GM23338 (cell line): Measurements from ENCODE around the gene ZNF451. TPM values are rescaled to one million over a fixed set of nuclear protein-coding genes. Genes with fewer than 3 reads are reported as not detected.

Experiments
- ATAC-seq: fragments of 200-7000 bp; cut with Tn5 transposase; 3 replicates; pipeline ENCODE4 v1.9.1; 2020
- DNase-seq: peaks from one replicate; pipeline ENCODE4 v3.0.0-alpha.2; 2015; ENCODE audit warnings: low spot score
- H2AFZ ChIP-seq: fragments of 200-600 bp; sonication (generic); 2 replicates; pipeline ENCODE4 v1.8.0; 2016; ENCODE audit warnings: antibody characterized with exemption, mild to moderate bottlenecking, moderate library complexity
- H3F3A ChIP-seq: fragments of 200-600 bp; sonication (generic); replicated peaks from 2 replicates; pipeline ENCODE4 v1.8.0; 2017; ENCODE audit warnings: antibody characterized with exemption, mixed run types, low read depth
- H3K27ac ChIP-seq: fragments of 200-600 bp; sonication (generic); 2 replicates; pipeline ENCODE4 v1.6.1; 2016; ENCODE audit warnings: low read depth
- H3K27me3 ChIP-seq: fragments of 200-600 bp; sonication (generic); 2 replicates; pipeline ENCODE4 v1.8.0; 2016; ENCODE audit warnings: mild to moderate bottlenecking, mixed run types, moderate library complexity; ENCODE audit not compliant: insufficient read depth
- H3K36me3 ChIP-seq: fragments of 200-600 bp; sonication (generic); 2 replicates; pipeline ENCODE4 v1.8.0; 2016; ENCODE audit warnings: mild to moderate bottlenecking; ENCODE audit not compliant: insufficient read depth
- H3K4me1 ChIP-seq: fragments of 200-600 bp; sonication (generic); 2 replicates; pipeline ENCODE4 v1.8.0; 2016; ENCODE audit warnings: mild to moderate bottlenecking, moderate library complexity; ENCODE audit not compliant: insufficient read depth
- H3K4me2 ChIP-seq: fragments of 200-600 bp; sonication (generic); 2 replicates; pipeline ENCODE4 v1.7.1; 2017; ENCODE audit warnings: mixed run types
- H3K4me3 ChIP-seq: fragments of 200-600 bp; sonication (generic); 2 replicates; pipeline ENCODE4 v1.6.1; 2016; ENCODE audit warnings: mixed run types
- H3K79me2 ChIP-seq: fragments of 200-600 bp; sonication (generic); replicated peaks from 2 replicates; pipeline ENCODE4 v1.8.0; 2017; ENCODE audit warnings: mild to moderate bottlenecking; ENCODE audit not compliant: insufficient read depth
- H3K9me2 ChIP-seq: fragments of 200-600 bp; sonication (generic); 2 replicates; pipeline ENCODE4 v1.8.0; 2017; ENCODE audit not compliant: insufficient read depth
- H4K20me1 ChIP-seq: fragments of 200-600 bp; sonication (generic); replicated peaks from 2 replicates; pipeline ENCODE4 v1.8.0; 2017; ENCODE audit warnings: mild to moderate bottlenecking; ENCODE audit not compliant: insufficient read depth
- H3K27ac Mint-ChIP-seq: 2 replicates; pipeline ENCODE4 v1.8.0; 2020; ENCODE audit warnings: inconsistent platforms, mild to moderate bottlenecking, moderate library complexity, mixed read lengths
- H3K27me3 Mint-ChIP-seq: 3 replicates; pipeline ENCODE4 v1.8.0; 2022; ENCODE audit warnings: low read depth, mild to moderate bottlenecking, moderate library complexity, mixed read lengths, inconsistent platforms; ENCODE audit not compliant: insufficient read depth, poor library complexity
- H3K36me3 Mint-ChIP-seq: 3 replicates; pipeline ENCODE4 v1.8.0; 2021; ENCODE audit warnings: low read depth, mild to moderate bottlenecking, inconsistent platforms, moderate library complexity, mixed read lengths
- H3K4me1 Mint-ChIP-seq: 3 replicates; pipeline ENCODE4 v1.8.0; 2020; ENCODE audit warnings: mild to moderate bottlenecking, inconsistent platforms, mixed read lengths
- H3K4me3 Mint-ChIP-seq: 3 replicates; pipeline ENCODE4 v1.8.0; 2021; ENCODE audit warnings: moderate library complexity, mild to moderate bottlenecking, inconsistent platforms, mixed read lengths
- H3K9me3 Mint-ChIP-seq: 3 replicates; pipeline ENCODE4 v1.8.0; 2020; ENCODE audit warnings: moderate library complexity, mild to moderate bottlenecking, inconsistent platforms, mixed read lengths
- ETS1 ChIP-seq: IDR thresholded peaks from 2 replicates; pipeline ENCODE4 v1.6.1; 2016; ENCODE audit warnings: antibody characterized with exemption
- EZH2 ChIP-seq: fragments of 200-600 bp; sonication (generic); IDR thresholded peaks from one replicate; pipeline ENCODE4 v1.8.0; 2017; ENCODE audit warnings: antibody characterized with exemption, mild to moderate bottlenecking, low read depth; ENCODE audit not compliant: unreplicated experiment
- EZH2phosphoT487 ChIP-seq: fragments of 200-600 bp; sonication (generic); IDR thresholded peaks from one replicate; pipeline ENCODE4 v1.8.1; 2018; ENCODE audit warnings: antibody characterized with exemption; ENCODE audit not compliant: unreplicated experiment
- JUNB ChIP-seq: IDR thresholded peaks from one replicate; pipeline ENCODE4 v1.6.1; 2016; ENCODE audit warnings: antibody characterized with exemption; ENCODE audit not compliant: unreplicated experiment
- STAT1 ChIP-seq: IDR thresholded peaks from one replicate; pipeline ENCODE4 v1.6.1; 2016; ENCODE audit warnings: antibody characterized with exemption; ENCODE audit not compliant: unreplicated experiment
- ZNF114 ChIP-seq: fragments of 250-450 bp; sonication (Bioruptor Pico); IDR thresholded peaks from 2 replicates; pipeline ENCODE4 v1.5.0; 2020; ENCODE audit warnings: mild to moderate bottlenecking, moderate library complexity
- ZNF331 ChIP-seq: fragments of 250-450 bp; sonication (Bioruptor Pico); IDR thresholded peaks from 2 replicates; pipeline ENCODE4 v1.5.0; 2020; ENCODE audit warnings: low read depth, mild to moderate bottlenecking, moderate library complexity
- ZNF462 ChIP-seq: fragments of 250-450 bp; sonication (Bioruptor Pico); IDR thresholded peaks from 2 replicates; pipeline ENCODE4 v1.5.0; 2020; ENCODE audit warnings: mild to moderate bottlenecking, moderate library complexity
- polyA plus RNA-seq: library from polyadenylated mRNA; unstranded; fragments of >200 nt; fragmentation: Nextera tagmentation; extraction: Ambion mirVana; gene quantifications from 2 replicates; pipeline ENCODE4 v1.2.1, GENCODE V29; 2016
- total RNA-seq: library from RNA; depleted of rRNA; stranded (reverse); fragments of >200 nt; shearing (Covaris generic); gene quantifications from 2 replicates; pipeline ENCODE4 v1.2.3, GENCODE V29; 2014
- TF ChIP-seq, protein P1 (sequence below), 2 experiments: fragments of 200-600 bp in 1 of 2; sonication (generic) in 1 of 2; conservative IDR thresholded peaks; 2 replicates each; pipeline versions ENCODE4 v1.5.1 to v1.6.1; 2016 to 2017; ENCODE audit warnings: antibody characterized with exemption in 2 of 2, low read depth in 2 of 2, mild to moderate bottlenecking in 2 of 2, moderate library complexity in 1 of 2
- TF ChIP-seq, protein P2 (sequence below): IDR thresholded peaks from one replicate; pipeline ENCODE4 v1.6.1; 2018; ENCODE audit warnings: antibody characterized with exemption; ENCODE audit not compliant: unreplicated experiment

ZNF451 gene
- total and polyA plus RNA-seq, 2 experiments from 2014 or later: 44.8 to 54.1 TPM

DNA sequence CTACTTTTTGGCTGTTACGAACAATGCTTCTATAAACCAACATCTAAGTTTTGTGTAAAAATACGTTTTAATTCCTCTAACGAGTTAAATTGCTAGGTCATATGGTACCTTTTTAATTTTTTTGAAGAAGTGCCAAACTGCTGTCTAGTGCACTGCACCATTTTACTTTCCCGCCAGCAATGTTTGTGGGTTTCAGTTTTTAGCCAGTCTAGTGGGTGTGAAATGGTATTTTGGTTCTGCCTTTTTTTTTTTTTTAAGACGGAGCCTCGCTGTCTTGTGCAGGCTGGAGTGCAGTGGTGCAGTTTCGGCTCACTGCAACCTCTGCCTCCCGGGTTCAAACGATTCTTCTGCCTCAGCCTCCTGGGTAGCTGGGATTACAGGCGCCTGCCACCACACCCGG, 48.0 kb downstream of the ZNF451 start (continued):
- TF ChIP-seq ZNF462 (CRISPR knock-in tag): no peak

DNA sequence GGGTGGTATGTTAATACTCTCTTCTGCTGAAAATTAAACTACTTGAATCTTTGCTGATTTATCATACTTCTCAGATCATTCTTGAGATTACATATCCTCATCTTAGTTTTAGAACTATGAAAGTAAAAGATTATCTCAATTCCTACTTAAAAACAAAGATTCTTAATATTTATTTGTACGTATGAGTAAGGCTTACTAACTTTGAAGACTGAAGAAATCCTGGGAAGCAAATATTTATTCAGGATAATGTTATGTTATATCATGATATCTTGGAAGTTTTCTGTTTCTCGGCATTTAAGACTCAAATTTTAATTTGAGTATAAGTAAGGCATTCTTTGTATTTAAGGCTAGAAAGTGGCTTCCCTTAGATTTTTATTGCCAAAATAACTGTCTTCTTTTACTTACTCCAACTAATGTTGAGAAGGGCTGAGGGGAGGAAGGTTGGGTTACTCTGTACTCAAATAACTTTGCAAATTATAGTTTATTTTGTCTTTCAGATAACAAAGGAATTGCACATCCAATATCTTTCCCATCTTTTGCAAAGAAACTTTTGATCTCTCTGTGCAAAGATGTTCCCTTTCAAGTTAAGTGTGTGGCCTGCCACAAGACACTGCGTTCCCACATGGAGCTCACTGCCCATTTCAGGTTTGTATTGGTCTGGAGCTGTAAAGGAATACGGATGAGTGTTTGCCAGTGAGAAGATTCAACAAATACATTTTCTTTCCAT, 51.6 kb downstream of the ZNF451 start:
- no peaks in the 10 kb centered on the region for H3K9me3 Mint-ChIP-seq
- H3K36me3 Mint-ChIP-seq: peaks cover 17% of the 10 kb centered on the region; the same call in 2 of the 3 replicates
- H3K27ac ChIP-seq: no peak overlapping the region
- H3K27me3 Mint-ChIP-seq: no peaks in the 10 kb centered on the region
- H3K4me2 ChIP-seq: no peak overlapping the region
- no peaks in the 10 kb centered on the region for H3K36me3 ChIP-seq
- DNase-seq: no peak
- no peak overlapping the region for H3K4me3 ChIP-seq
- H3K4me3 Mint-ChIP-seq: no peak overlapping the region
- H3F3A ChIP-seq: no peaks in the 10 kb centered on the region
- no peaks in the 10 kb centered on the region for H3K4me1 Mint-ChIP-seq
- no peaks in the 10 kb centered on the region for H4K20me1 ChIP-seq
- no peak overlapping the region for H3K27ac Mint-ChIP-seq
- H3K27me3 ChIP-seq: no peaks in the 10 kb centered on the region
- H3K4me1 ChIP-seq: no peaks in the 10 kb centered on the region
- no peaks in the 10 kb centered on the region for H3K9me2 ChIP-seq
- TF ChIP-seq ZNF331 (CRISPR knock-in tag) (no peak), ETS1 (no peak), ZNF114 (no peak), EZH2 (no peak), JUNB (no peak), EZH2phosphoT487 (no peak), STAT1 (no peak)
- TF ChIP-seq, protein P1, sequence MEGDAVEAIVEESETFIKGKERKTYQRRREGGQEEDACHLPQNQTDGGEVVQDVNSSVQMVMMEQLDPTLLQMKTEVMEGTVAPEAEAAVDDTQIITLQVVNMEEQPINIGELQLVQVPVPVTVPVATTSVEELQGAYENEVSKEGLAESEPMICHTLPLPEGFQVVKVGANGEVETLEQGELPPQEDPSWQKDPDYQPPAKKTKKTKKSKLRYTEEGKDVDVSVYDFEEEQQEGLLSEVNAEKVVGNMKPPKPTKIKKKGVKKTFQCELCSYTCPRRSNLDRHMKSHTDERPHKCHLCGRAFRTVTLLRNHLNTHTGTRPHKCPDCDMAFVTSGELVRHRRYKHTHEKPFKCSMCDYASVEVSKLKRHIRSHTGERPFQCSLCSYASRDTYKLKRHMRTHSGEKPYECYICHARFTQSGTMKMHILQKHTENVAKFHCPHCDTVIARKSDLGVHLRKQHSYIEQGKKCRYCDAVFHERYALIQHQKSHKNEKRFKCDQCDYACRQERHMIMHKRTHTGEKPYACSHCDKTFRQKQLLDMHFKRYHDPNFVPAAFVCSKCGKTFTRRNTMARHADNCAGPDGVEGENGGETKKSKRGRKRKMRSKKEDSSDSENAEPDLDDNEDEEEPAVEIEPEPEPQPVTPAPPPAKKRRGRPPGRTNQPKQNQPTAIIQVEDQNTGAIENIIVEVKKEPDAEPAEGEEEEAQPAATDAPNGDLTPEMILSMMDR (conservative IDR thresholded peaks at IDR 0.05; ENCODE audit: low read depth in 2 of 2): no peak
- TF ChIP-seq, protein P2, sequence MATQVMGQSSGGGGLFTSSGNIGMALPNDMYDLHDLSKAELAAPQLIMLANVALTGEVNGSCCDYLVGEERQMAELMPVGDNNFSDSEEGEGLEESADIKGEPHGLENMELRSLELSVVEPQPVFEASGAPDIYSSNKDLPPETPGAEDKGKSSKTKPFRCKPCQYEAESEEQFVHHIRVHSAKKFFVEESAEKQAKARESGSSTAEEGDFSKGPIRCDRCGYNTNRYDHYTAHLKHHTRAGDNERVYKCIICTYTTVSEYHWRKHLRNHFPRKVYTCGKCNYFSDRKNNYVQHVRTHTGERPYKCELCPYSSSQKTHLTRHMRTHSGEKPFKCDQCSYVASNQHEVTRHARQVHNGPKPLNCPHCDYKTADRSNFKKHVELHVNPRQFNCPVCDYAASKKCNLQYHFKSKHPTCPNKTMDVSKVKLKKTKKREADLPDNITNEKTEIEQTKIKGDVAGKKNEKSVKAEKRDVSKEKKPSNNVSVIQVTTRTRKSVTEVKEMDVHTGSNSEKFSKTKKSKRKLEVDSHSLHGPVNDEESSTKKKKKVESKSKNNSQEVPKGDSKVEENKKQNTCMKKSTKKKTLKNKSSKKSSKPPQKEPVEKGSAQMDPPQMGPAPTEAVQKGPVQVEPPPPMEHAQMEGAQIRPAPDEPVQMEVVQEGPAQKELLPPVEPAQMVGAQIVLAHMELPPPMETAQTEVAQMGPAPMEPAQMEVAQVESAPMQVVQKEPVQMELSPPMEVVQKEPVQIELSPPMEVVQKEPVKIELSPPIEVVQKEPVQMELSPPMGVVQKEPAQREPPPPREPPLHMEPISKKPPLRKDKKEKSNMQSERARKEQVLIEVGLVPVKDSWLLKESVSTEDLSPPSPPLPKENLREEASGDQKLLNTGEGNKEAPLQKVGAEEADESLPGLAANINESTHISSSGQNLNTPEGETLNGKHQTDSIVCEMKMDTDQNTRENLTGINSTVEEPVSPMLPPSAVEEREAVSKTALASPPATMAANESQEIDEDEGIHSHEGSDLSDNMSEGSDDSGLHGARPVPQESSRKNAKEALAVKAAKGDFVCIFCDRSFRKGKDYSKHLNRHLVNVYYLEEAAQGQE: no peak
- no peak overlapping the region for H2AFZ ChIP-seq
- H3K79me2 ChIP-seq: no peaks in the 10 kb centered on the region
- no peak for ATAC-seq
